Fibroblast of skin of right biceps (primary cell): Measurements from ENCODE around the gene ROR1.

Source experiments
- DNase-seq: peaks from one replicate; pipeline ENCODE4 v3.0.0-alpha.2; 2013

The ROR1 gene

GRCh38 chr1:63914241-63914640, 140.4 kb downstream of the ROR1 start:
- no peak for DNase-seq

DNA sequence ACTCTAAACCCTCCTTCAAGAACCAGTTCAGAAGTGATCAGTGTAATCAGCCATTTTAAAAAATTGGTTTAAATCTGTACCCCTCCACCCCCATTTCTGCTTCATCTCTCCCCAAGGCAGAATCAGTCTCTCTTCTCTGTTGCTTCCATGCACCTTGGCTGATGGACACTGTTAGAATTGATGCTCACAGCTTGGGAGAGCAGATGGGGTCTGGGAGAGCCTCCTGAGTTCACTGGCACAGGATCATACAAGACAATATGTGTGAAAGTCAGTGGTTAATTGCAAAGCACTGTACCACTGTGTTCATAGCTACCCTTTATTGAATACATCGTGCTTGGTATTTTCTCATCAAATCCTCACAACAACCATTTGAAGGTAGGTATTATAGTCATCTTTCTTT, 140.9 kb downstream of the ROR1 start:
- no peak for DNase-seq

DNA sequence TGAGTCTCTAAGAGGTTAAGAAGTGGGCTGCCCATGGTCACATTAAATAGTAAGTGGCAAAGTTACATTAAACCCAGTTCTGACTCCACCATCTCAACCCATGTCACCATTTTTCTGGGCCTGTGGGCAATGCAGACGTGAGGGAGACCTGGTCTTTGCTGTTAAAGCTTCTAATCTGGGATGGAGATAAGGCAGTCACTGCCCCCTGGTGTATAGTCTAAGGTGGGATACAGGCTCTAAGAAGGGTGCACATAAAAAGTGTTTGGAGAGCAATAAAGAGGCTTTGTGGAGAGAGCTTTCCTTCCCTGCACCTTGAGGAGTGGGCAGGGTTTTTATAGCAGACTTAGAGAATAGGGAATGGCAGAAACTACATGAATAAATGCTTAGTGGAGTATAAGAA, 141.3 kb downstream of the ROR1 start:
- DNase-seq: peak; percentile 38

GRCh38 chr1:63916485-63917360, 142.9 kb downstream of the ROR1 start:
- DNase-seq: no peak

DNA sequence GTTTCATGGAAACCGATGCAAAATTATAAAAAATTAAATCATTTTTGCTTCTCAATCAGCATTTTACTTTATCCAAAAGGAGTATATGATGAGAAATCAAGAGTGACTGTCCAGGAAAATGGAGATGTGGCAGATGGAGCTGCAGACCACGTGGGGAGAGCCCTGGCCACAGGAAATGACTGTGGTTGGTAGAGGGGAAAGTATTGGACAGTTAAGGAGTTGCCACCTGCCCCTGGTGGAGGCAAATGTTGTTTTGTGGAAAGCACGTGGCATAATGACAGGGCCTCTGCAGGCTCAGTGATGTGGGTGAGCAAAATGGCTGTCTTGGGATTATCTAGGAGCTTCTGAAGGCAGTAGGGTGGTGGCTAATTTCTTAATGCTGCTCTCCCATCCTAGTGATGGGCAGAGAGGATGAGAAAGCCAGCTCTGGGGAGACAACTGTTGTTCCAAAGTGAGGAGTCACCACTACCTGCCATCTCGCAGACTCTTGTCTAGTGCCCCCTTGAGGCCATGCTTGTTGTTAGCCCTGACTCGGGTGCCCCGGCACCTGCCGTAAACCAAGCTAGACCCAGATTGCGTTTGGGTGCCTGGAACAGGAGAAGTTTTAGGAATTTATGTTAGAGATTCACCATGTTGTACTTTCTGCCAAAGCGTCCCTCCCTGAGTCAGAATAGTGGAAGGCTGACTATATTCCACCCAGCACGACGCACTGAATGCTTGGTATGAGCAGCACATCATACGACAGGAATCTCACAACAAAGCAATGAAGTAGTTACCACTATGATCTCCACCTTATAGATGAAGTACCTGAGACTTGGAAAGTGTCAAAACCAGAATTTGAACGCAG, 144.0 kb downstream of the ROR1 start:
- DNase-seq: no peak

- DNase-seq: no peak
These were observed 144.7 kb downstream of the ROR1 start for GRCh38 chr1:63918418-63918945.

DNA sequence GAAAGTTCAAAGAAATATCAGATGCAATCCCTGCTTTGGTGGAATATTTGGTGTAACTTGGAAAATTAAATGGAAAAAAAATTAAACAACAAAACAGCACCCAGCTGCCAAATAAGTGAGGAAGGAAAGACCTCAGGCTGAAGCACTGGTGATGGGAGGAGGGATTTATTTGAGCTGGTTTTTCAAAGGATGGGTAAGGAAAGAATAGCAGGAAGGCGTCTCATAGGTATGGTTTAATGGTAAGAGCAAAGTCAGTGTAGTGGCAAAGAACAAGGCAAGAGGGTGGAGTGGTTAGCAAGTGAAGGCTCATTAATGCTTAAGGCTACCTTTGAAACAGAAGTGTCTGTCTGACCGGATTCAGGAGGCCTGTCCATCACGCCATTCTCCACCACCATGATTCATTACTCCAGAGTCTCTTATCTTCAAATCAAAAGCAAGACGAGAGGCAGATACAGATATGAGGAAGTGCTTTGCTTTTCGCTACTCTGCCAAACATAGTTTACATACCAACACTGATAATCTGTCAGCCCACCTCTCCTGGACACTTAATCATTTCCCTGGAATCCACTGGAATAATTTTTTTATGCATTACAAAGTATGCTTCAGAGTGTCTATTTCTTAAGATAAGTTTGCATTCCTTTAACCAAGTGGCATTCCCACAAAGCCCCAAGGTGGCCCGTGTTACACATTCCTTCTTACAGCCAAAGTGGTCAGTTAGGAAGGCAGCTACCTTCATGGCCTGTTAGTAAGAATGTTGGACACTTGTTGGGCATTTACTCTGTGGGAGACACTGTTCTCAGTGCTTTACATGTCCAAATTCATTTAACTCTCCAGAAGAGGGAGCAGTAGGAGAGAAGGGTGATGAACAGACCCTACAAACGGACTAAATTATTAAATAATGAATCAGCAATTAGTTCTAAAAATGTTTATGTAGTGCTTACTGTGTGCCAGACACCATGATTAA, 146.6 kb downstream of the ROR1 start:
- peak; percentile 94 for DNase-seq

- no peak for DNase-seq
These were observed 147.5 kb downstream of the ROR1 start for GRCh38 chr1:63921359-63921758.

DNA sequence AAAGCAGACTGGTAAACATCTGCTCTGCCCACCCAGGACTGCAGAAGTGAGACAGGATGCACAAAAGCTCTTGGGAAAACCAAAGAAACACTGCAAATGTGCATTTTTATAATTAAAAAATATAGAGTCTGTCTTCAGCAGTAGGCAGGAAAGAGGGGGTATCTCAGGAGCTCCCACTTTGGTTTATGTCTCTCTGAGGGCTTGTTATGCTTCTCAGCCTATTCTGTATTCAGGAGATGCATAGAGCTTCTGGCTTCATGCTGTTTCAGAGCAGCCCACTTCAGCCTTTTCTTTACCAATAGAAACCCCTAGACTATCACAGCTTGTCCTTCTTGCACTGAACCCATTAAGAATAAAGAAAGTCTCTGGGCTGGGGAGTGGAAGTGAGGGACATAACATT, 148.0 kb downstream of the ROR1 start:
- DNase-seq: no peak

- no peak for DNase-seq
These were observed 149.0 kb downstream of the ROR1 start for GRCh38 chr1:63922848-63923247.

DNA sequence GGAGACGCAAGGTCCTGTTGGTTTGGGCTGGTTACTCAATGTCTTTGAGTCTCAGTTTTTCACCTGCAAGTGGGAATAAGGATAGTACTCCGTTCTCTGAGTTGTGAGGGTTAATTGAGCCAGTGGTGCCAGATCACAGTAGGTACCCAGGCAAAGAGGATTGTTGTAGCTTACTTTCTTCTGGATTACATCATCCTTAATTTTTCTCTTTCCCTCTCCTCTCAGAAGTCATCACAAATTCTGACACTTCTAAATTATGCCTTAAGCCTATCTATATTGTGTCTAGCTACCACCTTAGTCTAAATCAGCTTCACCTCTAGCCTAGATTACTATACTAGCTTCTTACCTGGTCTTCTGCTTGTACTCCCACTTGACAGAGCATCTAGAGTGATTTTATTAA, 149.5 kb downstream of the ROR1 start:
- DNase-seq: no peak

DNA sequence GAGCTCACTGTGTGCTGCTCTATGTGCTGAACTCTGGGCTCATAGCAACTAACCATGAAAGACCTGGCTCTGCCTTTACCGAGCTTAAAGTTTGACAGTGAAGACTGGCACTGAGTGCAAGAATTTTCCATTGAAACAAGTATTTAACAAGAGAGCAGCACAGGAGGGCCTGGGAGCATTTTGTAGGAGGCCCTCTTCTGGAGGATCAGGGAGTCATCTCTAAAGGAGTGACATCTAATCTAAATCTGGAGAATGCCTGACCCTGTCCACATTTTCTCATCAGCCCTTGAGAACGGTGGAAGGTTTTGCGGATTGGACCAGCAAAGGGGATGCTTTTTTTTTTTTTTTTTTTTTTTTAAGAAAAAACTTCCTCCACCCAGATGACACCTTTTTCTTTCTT, 150.8 kb downstream of the ROR1 start:
- no peak for DNase-seq

DNA sequence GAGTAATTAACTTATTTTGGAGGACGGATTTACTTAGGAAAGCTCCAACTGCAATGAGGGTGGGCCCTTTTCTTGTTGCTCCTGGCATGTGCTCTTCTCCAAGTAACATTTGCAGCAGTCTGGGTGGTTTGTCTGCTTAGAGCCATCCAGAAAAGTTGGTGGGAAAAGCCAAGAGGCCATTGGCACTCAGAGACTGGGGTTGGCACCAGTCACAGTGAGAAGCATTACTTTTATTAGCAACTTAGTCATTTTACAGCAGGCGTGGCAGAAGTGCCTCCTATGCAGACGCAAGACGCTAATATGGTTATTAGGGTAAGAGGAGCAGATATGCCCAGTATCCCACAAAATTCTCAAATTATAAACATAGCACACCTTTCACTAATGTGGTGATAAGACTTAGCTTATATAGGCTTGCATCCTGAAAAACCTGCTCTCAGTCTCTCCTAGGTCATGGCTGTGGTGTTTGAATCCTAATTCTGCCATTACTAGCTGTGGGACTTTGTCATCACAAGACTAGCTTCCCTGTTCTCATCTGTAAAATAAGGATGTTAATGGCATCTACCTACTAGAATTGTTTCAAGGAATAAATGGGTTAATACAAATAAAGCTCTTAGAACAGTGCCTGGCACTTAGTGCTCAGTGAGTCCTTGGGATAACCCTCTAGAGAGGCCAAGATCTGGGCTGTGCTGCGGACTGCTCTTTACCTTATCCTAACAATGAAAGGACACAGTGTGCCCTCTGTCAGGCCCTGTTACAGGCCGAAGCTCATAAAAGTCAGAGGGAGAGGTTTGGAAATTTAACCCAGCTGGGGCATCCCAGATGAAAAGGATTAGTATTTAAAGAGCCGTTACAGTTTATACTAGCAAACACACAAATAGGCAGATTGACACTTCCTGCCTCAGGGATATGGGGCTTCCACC, 154.6 kb downstream of the ROR1 start:
- DNase-seq: no peak

DNA sequence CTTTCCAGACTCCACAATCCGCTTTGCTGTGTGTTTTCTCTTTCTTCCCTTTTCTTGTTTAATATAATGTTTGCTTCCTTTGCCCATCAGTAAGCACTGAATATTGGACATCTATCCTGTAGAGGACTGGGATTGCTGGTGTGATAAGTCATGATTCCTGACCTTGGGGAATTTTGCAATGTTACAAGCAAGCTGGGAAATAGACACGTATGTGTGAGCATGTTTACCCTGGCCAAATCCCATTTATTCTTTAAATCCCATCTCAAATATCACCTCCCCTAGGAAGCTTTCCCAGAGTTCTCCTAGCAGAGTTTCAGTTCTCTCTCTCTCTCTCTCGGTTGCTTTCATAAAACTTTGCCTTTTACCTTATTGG, 155.3 kb downstream of the ROR1 start:
- no peak for DNase-seq

- DNase-seq: peak; percentile 60
These were observed 157.7 kb downstream of the ROR1 start for GRCh38 chr1:63931468-63931867.

- no peak for DNase-seq
These were observed 160.9 kb downstream of the ROR1 start for GRCh38 chr1:63934697-63935096.

- no peak for DNase-seq
These were observed 161.3 kb downstream of the ROR1 start for GRCh38 chr1:63935143-63935542.

- DNase-seq: no peak
These were observed 161.7 kb downstream of the ROR1 start for GRCh38 chr1:63935553-63935952.

GRCh38 chr1:63936276-63936675, 162.5 kb downstream of the ROR1 start:
- DNase-seq: peak; percentile 33

DNA sequence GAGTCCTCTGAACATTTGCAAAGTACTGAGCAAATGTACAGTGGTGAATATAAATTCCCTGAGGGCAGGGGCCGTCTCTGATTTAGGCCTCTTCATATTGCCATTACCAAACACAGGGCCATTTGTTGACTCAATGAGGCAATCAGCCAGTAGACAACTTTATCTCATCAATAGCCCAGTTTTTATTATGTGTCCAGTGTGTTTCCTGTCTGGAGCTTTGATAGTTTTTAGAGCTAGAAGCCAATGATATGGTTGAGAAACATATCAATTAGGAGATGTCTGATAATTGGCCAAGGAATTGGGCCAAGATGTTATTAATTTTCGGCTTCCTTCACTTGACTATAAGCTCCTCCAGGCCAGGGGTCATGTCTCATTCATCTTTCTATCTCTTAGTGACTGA, 163.0 kb downstream of the ROR1 start:
- no peak for DNase-seq

DNA sequence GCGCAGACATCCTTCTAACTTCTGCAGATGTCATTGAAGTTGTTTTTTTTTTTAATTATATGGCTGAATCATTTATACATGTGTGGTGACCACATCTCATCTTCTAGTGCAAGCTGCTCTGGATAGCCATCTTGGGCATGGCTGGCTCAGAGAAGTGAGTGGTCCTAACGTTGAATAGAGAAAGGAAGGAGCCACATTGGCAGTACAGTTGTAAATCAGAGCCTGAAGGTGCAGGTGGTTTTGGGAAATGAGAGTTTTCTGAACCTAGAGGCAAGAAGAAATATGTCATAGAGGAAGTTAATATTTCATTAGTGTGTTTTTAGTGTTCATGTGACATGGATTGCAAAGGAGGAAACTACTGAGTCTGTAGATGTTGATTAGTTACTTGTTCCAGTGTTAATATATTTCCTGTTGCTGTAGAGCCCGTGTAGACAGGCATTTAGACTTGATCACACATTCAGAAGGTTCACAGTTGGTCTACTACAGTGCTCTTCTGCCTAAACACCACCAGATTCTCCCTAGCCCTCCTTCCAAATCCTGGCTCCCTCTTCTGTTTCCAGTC, 163.7 kb downstream of the ROR1 start:
- DNase-seq: no peak
